GM18520 (cell line): ENCODE measurements around the gene DPPA3.
"Not testable (repeated sequence)": the region's sequence is repeated elsewhere in the genome, so short reads cannot be mapped to it uniquely, and the experiment has no call there.

ENCODE experiments used
- ATAC-seq: cut with Tn5 transposase; IDR thresholded peaks from one replicate; pipeline ENCODE4 v1.9.1; 2021; ENCODE audit not compliant: unreplicated experiment

The DPPA3 gene

GRCh38 chr12:7729746-7730145, 18.5 kb downstream of the DPPA3 start:
- ATAC-seq: no peak

- not testable (repeated sequence) for ATAC-seq
Observed at GRCh38 chr12:7730984-7731383, 19.8 kb downstream of the DPPA3 start.

DNA sequence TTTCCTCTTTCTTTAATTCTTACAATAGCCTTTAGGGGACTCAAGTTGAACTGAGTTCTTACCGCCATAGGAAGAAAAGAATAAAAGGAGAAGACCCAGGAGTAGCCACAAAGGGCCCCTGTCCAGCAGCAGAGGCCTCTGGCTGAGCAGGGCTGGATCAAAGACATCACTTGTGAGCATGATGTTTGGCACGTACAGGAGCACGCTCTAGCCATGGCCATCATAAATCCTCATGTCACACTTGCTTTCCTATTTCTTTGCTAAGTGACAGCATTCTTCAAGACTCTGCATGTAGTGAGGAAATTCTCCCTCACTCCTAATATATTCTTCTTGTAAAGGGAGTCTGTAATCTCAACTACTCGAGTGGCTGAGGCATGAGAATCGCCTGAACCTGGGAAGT, 20.3 kb downstream of the DPPA3 start:
- ATAC-seq: no peak

- no peak for ATAC-seq
Observed at GRCh38 chr12:7732993-7733392, 21.8 kb downstream of the DPPA3 start.

GRCh38 chr12:7747246-7747645, 36.0 kb downstream of the DPPA3 start, which contains the start of gene CLEC4C:
CLEC4C (minus strand) TSS chr12:7747375; CDS start chr12:7747348, 27 bp downstream.
- no peak for ATAC-seq

GRCh38 chr12:7748852-7749251, 37.6 kb downstream of the DPPA3 start:
- ATAC-seq: no peak

GRCh38 chr12:7749442-7749841, 38.2 kb downstream of the DPPA3 start:
- ATAC-seq: no peak

DNA sequence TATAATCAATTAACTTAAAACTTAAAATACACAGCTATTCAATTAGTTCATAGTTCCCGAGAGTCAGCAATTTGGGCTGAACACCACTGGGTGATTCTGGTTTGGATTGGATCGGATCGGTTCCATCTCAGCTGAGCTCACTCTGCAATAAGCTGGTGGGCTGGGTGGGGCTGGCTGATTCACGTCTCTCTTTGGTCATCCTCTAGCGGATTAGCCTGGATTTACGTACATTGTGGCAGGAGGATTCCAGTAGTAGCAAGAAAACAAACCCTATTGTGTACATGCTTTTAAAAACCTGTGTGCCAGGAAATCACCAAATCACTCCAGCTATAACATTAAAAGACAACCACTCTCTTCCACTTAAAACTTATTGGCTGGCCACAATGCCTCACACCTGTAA, 39.1 kb downstream of the DPPA3 start:
- no peak for ATAC-seq

DNA sequence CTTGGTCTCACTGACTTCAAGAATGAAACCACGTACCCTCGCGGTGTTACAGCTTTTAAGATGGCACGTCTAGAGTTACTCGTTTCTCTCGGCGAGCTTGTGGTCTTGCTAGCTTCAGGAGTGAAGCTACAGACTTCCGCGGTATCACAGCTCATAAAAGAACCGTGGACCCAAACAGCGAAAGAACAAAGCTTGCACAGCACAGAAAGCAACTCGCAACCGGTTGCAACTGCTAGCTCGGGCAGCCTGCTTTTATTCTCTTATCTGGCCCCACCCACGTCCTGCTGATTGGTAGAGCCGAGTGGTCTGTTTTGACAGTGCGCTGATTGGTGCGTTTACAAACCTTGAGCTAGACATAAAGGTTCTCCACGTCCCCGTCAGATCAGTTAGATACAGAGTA, 40.2 kb downstream of the DPPA3 start:
- ATAC-seq: no peak

DNA sequence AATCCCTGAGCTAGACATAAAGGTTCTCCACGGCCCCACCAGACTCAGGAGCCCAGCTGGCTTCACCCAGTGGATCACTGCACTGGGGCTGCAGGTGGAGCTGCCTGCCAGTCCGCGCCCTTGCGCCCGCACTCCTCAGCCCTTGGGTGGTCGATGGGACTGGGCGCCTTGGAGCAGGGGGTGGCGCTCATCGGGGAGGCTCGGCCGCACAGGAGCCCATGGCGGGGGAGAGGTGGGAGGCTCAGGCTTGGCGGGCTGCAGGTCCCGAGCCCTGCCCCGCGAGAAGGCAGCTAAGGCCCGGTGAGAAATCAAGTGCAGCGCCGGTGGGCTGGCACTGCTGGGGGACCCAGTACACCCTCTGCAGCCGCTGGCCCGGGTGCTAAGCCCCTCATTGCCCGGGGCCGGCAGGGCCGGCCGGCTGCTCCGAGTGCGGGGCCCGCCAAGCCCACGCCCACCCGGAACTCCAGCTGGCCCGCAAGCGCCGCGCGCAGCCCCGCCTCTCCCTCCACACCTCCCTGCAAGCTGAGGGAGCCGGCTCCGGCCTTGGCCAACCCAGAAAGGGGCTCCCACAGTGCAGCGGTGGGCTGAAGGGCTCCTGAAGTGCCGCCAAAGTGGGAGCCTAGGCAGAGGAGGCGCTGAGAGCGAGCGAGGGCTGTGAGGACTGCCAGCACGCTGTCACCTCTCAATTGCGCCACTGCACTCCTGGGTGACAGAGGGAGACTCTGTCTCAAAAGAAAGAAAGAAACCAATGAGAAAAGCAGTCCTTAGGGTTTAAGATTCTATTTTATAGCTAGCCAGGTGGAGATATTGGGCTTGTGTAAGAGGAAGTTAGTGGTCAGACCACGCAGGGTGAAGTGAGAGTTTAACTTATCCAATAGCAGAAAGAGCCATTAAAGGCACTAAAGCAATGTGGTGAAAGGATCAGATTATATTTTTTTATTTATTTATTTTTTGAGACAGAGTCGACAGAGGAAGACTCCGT, 41.0 kb downstream of the DPPA3 start:
- not testable (repeated sequence) for ATAC-seq

DNA sequence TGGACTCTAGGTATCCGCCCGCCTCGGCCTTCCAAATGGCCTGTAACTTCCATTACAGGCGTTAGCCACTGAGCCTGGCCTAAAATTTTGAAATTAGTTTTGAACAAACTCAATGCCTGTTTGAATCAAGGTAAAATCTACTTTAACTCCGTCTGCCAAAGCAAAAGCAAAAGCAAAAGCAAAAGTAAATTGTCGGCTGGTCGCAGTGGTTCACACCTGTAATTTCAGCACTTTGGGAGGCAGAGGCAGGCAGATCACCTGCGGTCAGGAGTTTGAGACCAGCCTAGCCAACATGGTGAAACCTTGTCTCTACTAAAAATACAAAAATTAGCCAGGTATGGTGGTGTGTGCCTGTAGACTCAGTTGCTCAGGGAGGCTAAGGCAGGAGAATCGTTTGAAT, 44.4 kb downstream of the DPPA3 start:
- ATAC-seq: not testable (repeated sequence)

- ATAC-seq: no peak
Observed at GRCh38 chr12:7756993-7757392, 45.8 kb downstream of the DPPA3 start.

DNA sequence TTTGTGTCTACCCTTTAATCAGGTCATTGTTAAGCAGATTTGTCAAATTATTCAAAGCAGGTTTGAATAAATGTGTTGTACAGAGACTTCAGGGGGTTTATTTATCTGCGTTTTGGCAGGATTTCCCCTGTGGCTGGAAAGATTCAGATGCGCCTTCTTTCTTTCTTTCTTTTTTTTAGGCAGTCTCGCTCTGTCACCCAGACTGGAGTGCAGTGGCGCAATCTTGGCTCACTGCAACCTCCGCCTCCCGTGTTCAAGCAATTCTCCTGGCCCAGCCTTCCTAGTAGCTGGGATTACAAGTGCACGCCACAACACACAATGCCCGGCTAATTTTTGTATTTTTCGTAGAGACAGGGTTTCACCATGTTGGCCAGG, 47.5 kb downstream of the DPPA3 start:
- no peak for ATAC-seq
